Transverse colon (tissue), 4 donors: ENCODE data around the gene TRPM2.

ENCODE experiments used
- EP300 ChIP-seq: sonication (generic); formaldehyde crosslinking; IDR thresholded peaks from one replicate; pipeline ENCODE4 v1.6.1; 2017; ENCODE audit warnings: antibody characterized with exemption, low read depth
- POLR2A ChIP-seq: fragments of 450-650 bp; IDR thresholded peaks from one replicate; pipeline ENCODE4 v1.6.1; 2016; ENCODE audit warnings: antibody characterized with exemption, mild to moderate bottlenecking, moderate library complexity
- POLR2AphosphoS5 ChIP-seq, 3 donors: sonication (generic); formaldehyde crosslinking; IDR thresholded peaks; one replicate each; pipeline ENCODE4 v1.6.1; 2016; ENCODE audit warnings: antibody characterized with exemption in 3 of 3
- TF ChIP-seq, protein P1 (sequence below), 5 experiments: fragments of 200-600 bp in 3 of 5; fragments of 450-650 bp in 2 of 5; sonication (generic) in 3 of 5; IDR thresholded peaks; 1 replicate in 2 of 5; 2 replicates in 3 of 5; pipeline ENCODE4 v1.5.1; 2016 to 2017; ENCODE audit warnings: antibody characterized with exemption in 5 of 5, inconsistent platforms in 3 of 5, mild to moderate bottlenecking in 2 of 5, moderate library complexity in 1 of 5

DNA sequence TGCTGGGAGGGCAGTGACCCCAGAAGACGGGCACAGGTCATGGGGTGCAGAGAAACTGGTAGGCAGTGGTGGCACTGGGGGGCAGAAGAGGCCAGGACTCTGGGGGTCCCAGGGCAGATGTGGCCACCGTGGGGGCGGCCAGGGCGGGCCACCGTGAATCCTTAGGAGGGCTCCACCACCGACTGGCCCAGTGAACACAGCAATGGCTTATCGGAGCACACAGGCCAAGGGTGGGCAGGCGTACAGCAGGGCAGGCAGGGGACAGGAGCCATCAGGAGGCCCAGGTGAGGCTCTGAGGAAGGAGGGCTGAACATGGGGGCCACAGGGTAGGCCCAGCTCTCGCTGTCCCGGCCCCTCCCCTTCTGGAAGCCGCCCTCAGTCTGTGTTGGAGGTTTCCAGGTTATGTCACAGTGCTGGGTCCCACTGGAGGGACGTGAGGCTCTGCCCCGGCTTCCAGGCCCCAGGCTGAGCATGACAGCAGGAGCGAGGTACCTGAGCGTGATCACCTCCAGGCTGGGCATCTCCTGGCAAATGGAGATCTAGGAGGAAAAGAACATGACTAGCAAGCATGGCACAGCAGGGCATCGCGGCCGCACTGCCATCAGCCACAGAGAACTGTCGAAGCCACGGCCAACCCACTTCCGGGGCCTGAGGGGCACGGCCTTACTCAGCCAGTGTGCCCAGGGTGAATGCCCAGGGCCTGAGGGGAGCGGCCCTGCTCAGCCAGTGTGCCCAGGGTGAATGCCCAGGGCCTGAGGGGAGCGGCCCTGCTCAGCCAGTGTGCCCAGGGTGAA is 18.0 kb upstream of the TRPM2 start:
- TF ChIP-seq, protein P1, sequence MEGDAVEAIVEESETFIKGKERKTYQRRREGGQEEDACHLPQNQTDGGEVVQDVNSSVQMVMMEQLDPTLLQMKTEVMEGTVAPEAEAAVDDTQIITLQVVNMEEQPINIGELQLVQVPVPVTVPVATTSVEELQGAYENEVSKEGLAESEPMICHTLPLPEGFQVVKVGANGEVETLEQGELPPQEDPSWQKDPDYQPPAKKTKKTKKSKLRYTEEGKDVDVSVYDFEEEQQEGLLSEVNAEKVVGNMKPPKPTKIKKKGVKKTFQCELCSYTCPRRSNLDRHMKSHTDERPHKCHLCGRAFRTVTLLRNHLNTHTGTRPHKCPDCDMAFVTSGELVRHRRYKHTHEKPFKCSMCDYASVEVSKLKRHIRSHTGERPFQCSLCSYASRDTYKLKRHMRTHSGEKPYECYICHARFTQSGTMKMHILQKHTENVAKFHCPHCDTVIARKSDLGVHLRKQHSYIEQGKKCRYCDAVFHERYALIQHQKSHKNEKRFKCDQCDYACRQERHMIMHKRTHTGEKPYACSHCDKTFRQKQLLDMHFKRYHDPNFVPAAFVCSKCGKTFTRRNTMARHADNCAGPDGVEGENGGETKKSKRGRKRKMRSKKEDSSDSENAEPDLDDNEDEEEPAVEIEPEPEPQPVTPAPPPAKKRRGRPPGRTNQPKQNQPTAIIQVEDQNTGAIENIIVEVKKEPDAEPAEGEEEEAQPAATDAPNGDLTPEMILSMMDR (IDR thresholded peaks at IDR 0.05) = no peak
- no peak for TF ChIP-seq POLR2AphosphoS5 (IDR thresholded peaks at IDR 0.05)
- TF ChIP-seq EP300 = no peak
- TF ChIP-seq POLR2A = no peak
